Measurements from ENCODE around the gene PPFIA3. TPM values are rescaled to one million over a fixed set of nuclear protein-coding genes. Genes with fewer than 3 reads are reported as not detected.
A peak's percentile ranks its signal among the peaks of the same experiment; 100 is the strongest.

Gene PPFIA3
- total and polyA plus RNA-seq, 2 donors from 2014 or later: 7.1 to 20.0 TPM

DNA sequence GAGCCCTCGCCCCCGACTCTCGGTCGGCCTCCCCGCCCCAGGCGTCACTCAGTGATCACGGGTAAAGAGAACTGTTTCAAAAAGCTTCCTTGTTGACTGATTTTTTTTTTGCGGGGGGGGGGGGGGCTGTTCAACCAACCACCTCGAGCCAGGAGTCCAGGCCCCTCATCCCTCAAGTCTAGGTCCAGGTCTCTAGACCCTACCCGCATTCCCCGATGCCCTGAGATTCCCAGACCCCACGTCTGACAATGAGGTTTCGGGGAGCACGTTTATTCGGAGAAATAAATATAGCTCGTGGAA is 31.6 kb downstream of the PPFIA3 start:
- peaks cover 0 to 27% (median 0%) of the 10 kb centered on the region in 3 donors for H3K4me1 ChIP-seq (ENCODE audit: control insufficient read depth in 2 of 3, insufficient read depth in 2 of 3, low read depth in 1 of 3, low read length in 3 of 3)
- peak overlapping the region; percentile 18 to 89 (median 55) for H3K4me3 ChIP-seq (ENCODE audit: low read length in 3 of 3)
- TF ChIP-seq, protein P1, sequence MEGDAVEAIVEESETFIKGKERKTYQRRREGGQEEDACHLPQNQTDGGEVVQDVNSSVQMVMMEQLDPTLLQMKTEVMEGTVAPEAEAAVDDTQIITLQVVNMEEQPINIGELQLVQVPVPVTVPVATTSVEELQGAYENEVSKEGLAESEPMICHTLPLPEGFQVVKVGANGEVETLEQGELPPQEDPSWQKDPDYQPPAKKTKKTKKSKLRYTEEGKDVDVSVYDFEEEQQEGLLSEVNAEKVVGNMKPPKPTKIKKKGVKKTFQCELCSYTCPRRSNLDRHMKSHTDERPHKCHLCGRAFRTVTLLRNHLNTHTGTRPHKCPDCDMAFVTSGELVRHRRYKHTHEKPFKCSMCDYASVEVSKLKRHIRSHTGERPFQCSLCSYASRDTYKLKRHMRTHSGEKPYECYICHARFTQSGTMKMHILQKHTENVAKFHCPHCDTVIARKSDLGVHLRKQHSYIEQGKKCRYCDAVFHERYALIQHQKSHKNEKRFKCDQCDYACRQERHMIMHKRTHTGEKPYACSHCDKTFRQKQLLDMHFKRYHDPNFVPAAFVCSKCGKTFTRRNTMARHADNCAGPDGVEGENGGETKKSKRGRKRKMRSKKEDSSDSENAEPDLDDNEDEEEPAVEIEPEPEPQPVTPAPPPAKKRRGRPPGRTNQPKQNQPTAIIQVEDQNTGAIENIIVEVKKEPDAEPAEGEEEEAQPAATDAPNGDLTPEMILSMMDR (IDR thresholded peaks at IDR 0.05; ENCODE audit: borderline replicate concordance, extremely low read depth, insufficient read depth): no peak
- no peaks in the 10 kb centered on the region for H3K27me3 ChIP-seq (ENCODE audit: control insufficient read depth, insufficient read depth, low read length)
- no peak for FAIRE-seq
- H3K9me3 ChIP-seq (ENCODE audit: control insufficient read depth in 2 of 3, insufficient read depth in 1 of 3, low read length in 3 of 3): no peaks in the 10 kb centered on the region
- no peak for DNase-seq
- peak overlapping the region in 1 of 3 donors; percentile 85 for H3K9ac ChIP-seq (ENCODE audit: low read length in 3 of 3)
- intact Hi-C loops (cut with DNase I): no loop called here
- no peaks in the 10 kb centered on the region for H3K36me3 ChIP-seq (ENCODE audit: control insufficient read depth in 2 of 3, insufficient read depth in 3 of 3, low read length in 3 of 3)
- H3K27ac ChIP-seq (ENCODE audit: low read depth in 2 of 2, low read length in 2 of 2): peak overlapping the region; percentile 83 to 89

- H3K27ac ChIP-seq (ENCODE audit: low read depth in 2 of 2, low read length in 2 of 2): peak overlapping the region; percentile 83 to 89
- H3K4me1 ChIP-seq (ENCODE audit: control insufficient read depth in 2 of 3, insufficient read depth in 2 of 3, low read depth in 1 of 3, low read length in 3 of 3): peaks cover 0 to 26% (median 0%) of the 10 kb centered on the region in 3 donors
- intact Hi-C loops (cut with DNase I): no loop called here
- no peaks in the 10 kb centered on the region for H3K27me3 ChIP-seq (ENCODE audit: control insufficient read depth, insufficient read depth, low read length)
- no peaks in the 10 kb centered on the region for H3K9me3 ChIP-seq (ENCODE audit: control insufficient read depth in 2 of 3, insufficient read depth in 1 of 3, low read length in 3 of 3)
- FAIRE-seq (no peak), DNase-seq (peak; percentile 67 to 92 (median 82))
- peak overlapping the region in 2 of 3 donors; percentile 10 to 85 for H3K9ac ChIP-seq (ENCODE audit: low read length in 3 of 3)
- H3K36me3 ChIP-seq (ENCODE audit: control insufficient read depth in 2 of 3, insufficient read depth in 3 of 3, low read length in 3 of 3): no peaks in the 10 kb centered on the region
- H3K4me3 ChIP-seq (ENCODE audit: low read length in 3 of 3): peak overlapping the region in 2 of 3 donors; percentile 34 to 89
- TF ChIP-seq, protein P1 (IDR thresholded peaks at IDR 0.05; ENCODE audit: borderline replicate concordance, extremely low read depth, insufficient read depth): no peak
Observed at GRCh38 chr19:49151267-49152118, 32.1 kb downstream of the PPFIA3 start.

DNA sequence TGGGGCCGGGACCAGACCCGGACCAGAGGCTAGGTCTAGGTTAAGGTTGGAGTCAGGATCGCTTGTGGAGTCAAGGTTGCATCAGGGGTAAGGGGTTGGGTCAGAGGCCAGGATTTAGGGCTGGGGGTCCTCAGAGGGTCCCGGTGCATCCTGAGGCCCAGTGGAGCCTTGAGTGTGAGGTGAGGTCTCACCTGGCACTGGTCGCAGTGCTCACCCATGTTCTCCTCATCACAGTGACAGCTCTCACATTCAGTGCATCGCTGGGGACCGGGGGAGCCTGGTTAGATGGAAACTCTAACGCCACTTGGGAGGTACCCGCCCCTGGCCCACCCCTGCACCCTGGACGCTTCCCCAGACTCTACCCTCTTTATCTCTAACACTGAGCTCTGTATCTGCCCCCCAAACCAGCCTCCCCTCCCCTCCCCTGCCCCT is 32.8 kb downstream of the PPFIA3 start:
- DNase-seq (no peak), FAIRE-seq (no peak)
- no peak overlapping the region for H3K9ac ChIP-seq (ENCODE audit: low read length in 3 of 3)
- H3K27ac ChIP-seq (ENCODE audit: low read depth in 2 of 2, low read length in 2 of 2): peak overlapping the region in 1 of 2 donors; percentile 83
- no peaks in the 10 kb centered on the region for H3K9me3 ChIP-seq (ENCODE audit: control insufficient read depth in 2 of 3, insufficient read depth in 1 of 3, low read length in 3 of 3)
- intact Hi-C loops (cut with DNase I): no loop called here
- H3K27me3 ChIP-seq (ENCODE audit: control insufficient read depth, insufficient read depth, low read length): no peaks in the 10 kb centered on the region
- peaks cover 0 to 26% (median 0%) of the 10 kb centered on the region in 3 donors for H3K4me1 ChIP-seq (ENCODE audit: control insufficient read depth in 2 of 3, insufficient read depth in 2 of 3, low read depth in 1 of 3, low read length in 3 of 3)
- TF ChIP-seq, protein P1 (IDR thresholded peaks at IDR 0.05; ENCODE audit: borderline replicate concordance, extremely low read depth, insufficient read depth): no peak
- no peak overlapping the region for H3K4me3 ChIP-seq (ENCODE audit: low read length in 3 of 3)
- no peaks in the 10 kb centered on the region for H3K36me3 ChIP-seq (ENCODE audit: control insufficient read depth in 2 of 3, insufficient read depth in 3 of 3, low read length in 3 of 3)

Data from kidney (tissue), 14 donors.